HG02970 (cell line): ENCODE data around the gene GJD4.

Source experiments
- ATAC-seq: cut with Tn5 transposase; IDR thresholded peaks from one replicate; pipeline ENCODE4 v1.9.1; 2021; ENCODE audit warnings: mild to moderate bottlenecking, moderate library complexity, moderate number of reproducible peaks; ENCODE audit not compliant: unreplicated experiment, low FRiP score

The GJD4 gene

DNA sequence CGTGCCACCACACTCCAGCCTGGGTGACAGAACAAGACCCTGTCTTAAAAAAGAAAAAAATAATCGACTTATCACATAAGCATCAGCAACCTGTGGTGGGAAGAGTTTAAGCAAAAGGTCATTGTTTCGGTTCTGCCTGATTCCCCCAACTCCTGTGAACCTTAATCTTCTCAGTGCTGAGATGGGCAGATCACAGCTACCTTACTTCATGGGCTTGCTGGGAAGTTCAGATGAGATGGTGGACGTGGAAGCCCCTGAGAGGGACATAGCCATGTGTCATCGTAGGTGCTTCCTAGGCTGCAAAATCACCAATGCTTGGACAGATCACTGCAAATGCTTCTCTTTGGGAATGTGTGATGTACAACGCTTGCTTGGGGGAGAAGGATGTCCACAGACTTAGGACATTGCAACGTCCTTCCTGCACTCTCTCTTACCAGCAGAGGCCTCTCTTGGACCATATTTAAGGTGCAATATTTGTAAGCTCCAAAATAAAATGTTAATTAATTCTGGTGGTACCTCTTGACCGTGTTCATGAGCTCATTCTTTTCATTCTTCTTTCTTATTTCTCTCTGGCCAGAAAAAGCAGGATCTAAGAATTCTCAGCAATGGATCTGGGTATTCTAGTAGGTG is 8.6 kb downstream of the GJD4 start:
- ATAC-seq: no peak

DNA sequence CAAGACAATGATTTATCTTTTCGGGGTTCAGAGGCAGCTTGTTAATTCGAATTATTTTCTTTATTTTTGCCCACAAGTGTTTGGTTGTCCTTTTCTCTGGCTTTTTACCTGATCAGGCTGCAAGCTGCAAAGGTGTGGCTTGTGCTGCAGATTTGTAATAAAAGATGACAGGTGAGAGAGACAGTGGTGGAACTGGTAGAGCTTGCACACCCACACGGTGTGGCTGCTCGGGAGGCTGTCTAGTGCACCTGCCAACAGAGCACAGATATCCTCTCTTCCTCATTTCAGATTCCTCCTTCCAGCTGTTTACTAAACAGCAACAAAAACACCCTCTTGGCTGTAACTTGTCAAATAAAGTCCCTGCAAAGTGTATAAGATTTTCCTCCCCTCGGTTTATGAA is 9.2 kb downstream of the GJD4 start:
- ATAC-seq: no peak

DNA sequence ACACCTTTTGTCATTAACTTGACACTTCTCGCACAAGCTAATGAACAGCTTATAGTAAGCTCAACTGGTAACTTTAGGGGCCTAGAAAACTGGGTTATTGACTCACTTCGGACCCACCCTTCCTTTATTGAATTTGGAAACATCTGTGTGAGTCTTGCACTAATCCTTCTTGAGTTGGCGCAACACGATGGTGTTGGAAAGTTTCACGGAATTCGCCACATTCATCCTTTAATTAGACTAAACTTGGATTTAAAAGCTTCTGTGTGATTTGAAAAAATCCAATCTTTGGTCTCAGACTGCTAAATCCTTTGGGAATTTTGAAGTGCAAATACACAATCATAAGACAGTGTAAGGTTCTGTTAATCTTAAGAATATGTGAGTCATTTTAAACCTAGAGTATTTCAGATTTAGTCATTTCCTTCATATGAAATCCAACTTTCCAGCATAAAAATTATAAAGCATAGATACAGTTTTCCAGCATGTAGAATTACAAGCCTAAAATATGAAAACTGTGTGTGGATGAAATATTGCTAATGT is 21.9 kb downstream of the GJD4 start:
- ATAC-seq: no peak

DNA sequence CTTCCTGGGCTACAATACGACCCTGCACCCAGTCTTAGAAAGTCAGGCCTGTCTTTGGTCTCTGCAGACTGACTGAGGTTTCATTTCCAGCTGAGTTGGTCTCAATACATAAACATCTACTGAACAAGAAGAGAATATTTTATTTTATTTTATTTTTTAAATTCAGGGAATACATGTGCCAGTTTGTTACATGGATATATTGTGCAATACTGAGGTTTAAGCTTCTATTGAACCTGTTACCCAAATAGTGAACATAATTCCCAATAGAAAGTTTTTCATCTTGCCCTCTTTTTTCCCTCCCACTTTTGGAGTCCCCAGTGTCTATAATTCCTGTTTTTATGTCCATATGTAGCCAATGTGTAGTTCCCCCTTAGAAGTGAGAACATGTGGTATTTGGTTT is 26.3 kb downstream of the GJD4 start:
- ATAC-seq: no peak

DNA sequence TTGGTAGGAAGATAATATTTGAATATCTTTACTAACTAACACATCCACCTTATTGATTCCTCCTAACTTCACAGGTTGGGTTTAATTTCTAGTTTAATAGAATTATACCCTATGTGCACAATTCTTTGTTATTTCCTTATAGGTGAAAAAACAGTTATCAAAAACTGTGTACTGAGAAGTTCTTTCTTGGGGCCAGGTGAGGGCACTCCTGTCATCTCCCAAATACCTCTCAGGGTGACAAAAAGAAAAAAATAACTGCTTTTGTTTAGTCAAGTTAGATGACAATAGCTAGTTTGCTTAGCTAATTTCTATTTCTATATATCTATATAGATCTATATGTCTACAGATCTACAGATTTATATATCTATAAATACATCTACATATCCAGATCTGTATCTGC is 26.9 kb downstream of the GJD4 start:
- ATAC-seq: no peak

DNA sequence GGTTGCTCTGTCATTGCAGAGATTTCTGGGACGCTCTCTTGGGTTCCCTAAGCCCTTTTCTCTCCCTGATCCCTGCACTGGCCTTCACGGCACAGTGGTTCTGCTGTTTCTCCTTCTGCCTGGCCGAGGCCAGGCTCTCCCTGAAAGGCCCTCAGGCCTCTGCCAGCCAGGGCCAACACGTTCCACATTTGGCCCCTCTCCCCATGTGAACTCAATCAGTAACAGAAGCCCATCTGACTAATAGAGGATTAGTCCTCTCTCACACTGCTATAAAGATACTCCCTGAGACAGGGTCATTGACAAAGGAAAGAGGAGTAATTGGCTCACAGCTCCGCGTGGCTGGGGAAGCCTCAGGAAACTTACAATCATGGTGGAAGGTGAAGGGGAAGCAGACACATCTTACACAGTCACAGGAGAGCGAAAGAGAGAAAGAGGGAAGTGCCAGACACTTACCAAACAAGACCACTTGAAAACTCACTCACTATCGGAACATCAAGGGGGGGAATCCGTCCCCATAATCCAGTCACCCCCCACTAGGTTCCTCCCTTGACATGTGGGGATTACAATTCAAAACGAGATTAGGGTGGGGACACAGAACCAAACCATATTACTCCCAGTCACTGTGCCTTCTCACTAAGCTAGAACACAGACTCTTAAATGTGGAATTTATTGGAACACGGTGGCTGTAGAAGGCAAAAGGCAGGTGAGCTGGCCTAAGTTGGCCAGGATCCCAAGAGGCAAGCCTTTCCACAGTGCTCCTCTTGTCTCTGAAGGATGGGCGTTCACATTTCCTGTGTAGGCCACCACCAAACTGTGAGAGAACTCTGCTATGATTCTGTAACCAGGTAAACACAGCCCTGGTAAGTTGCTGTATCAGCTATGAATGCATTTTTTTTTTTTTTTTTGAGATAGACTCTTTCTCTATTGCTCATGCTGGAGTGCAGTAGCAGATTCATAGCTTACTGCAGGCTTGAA is 28.2 kb downstream of the GJD4 start:
- no peak for ATAC-seq

DNA sequence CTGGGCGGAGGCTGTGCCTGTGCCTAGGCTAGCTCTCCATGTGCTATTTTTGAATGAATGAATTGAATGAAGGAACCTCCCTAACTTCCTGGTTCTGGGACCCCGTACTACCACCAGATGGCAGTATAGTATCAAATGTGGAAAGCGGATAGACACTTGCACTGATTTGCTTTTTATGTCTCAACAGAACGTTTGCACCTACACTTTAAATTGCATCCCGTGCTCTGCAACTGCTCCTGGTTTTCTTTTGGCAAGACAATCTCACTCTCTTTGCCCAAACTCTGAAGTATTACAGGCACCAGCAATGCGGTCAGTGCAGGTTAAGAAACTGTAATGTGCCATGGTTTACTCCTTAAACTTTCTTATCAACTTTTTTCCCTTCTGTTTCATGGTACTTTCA is 30.4 kb downstream of the GJD4 start:
- ATAC-seq: no peak

DNA sequence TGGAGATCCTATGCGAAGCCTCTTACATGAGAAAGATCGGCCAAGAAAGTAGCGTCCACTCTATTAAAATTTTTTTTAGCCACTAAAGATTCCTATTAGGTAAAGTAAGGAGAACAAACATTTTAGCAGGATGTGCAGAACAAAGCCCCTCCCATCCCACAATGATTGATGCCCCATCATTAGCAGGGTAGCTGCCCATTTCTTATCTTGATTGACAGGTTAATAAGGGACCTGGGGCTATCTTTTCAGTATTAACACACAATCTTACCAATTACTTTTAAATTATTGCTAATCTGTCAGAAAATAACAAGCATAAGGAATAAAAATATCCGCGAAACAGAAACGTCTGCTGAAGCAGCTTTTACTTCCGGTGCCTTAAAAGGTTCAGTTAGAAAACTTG is 31.8 kb downstream of the GJD4 start:
- ATAC-seq: no peak

DNA sequence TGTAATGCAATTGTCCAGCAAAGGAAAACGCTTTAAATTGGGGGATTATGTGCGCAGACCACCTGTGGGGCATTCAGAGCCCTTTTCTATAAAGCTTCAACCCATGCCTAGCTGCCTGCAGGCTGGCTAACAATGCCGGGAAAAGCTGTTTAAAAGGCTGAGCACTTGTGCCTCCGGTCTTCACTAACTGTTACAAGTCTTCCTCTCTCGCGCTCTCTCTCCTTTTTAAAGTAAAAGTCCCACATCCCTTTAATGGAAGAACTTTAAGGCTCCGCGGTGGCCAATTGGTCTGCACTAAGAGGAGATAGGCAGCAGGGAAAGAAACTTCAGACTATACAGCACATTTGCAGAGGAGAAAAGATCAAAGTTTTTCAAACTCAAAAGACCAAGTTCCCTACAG is 32.3 kb downstream of the GJD4 start:
- no peak for ATAC-seq

DNA sequence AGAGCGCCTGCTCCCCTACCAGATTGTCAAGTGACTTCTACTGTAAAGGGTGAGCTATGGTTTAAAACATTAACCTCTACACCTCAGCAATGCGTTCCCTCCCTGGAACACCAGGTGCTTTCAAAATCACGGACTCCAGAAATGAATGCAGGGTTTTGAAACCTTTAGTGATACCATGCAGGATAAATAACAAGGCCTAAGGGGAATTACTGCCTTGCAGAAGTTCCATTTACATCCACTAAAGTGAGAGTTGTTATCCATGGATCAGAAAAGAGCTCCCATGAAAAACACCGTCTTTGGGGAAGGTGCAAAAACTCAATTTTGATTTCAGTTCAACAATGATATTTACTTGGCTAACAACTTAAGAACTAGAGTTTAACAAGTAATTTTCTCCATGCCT is 33.0 kb downstream of the GJD4 start:
- no peak for ATAC-seq

DNA sequence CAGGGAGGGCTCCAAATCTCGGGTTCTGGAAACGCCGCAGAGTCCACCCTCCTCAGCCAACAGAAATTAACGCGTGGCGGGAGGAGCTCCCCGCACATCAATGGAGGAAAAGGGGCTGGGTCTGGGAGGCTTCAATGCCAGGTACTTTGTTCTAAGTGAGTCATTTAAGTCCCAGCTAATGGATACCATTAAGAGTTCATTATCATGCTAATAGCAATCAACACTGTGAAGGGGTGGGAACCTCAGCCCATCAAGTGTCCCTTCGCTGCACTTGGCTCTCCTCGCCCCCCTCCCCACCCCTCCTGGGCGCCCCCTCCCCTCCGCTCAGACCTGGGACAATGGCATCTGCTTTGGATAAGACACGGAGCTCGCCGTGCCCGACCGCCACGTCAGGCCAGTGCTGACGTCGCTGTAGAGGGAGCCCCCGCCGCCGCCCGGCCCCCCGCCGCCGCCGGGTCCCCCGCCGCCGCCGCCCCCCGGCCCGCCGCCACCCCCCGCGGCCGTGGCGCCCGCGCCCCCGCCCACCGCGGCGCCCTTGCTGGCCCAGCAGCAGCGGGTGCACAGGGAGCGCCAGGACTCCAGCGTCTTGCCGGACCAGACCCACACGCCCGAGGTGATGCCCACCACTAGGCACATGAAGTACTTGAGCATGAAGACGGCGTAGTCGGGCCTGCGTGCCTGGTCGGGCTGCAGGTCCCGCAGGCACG is 34.0 kb downstream of the GJD4 start:
- no peak for ATAC-seq

DNA sequence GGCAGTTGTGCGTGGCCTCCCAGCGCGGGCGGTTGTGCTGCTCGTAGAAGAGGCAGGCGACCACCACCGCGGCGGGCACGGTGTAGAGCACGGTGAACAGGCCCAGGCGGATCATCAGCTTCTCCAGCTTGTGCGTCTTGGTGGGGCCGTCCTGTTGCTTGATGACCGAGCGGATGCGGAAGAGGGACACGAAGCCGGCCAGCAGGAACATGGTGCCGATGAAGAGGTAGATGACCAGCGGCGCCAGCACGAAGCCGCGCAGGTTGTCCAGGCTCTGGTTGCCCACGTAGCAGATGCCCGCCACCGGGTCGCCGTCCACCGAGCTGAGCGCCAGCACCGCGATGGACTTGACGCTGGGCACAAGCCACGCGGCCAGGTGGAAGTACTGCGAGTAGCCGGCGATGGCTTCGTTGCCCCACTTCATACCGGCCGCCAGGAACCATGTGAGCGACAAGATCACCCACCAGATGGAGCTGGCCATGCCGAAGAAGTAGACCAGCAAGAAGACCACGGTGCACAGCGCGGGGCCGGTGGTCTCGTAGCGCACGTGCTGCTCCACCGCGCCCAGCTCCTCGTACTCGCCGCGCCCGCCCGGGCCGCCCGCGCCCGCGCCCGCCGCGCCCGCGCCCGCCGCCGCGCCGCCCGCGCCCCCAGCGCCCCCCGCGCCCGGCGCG is 34.7 kb downstream of the GJD4 start:
- no peak for ATAC-seq

DNA sequence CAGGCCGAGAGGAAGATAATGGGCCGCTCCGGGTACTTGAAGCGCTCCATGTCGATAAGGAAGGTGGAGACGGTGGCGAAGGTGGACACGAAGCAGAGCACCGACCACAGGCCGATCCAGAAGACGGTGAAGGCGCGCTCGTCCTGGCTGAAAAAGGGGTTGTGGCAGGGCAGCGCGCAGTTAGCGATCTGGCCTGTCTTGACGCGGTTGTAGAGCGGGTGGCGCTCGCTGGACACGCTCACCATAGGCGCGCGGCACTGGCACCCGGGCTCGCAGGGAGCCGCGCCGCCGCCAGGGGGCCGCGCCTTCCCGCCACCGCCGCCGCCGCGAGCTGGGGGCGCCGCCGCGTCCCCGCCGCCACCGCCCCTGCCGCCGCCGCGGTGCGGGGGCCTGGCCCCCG is 35.3 kb downstream of the GJD4 start:
- peak; percentile 34 for ATAC-seq

DNA sequence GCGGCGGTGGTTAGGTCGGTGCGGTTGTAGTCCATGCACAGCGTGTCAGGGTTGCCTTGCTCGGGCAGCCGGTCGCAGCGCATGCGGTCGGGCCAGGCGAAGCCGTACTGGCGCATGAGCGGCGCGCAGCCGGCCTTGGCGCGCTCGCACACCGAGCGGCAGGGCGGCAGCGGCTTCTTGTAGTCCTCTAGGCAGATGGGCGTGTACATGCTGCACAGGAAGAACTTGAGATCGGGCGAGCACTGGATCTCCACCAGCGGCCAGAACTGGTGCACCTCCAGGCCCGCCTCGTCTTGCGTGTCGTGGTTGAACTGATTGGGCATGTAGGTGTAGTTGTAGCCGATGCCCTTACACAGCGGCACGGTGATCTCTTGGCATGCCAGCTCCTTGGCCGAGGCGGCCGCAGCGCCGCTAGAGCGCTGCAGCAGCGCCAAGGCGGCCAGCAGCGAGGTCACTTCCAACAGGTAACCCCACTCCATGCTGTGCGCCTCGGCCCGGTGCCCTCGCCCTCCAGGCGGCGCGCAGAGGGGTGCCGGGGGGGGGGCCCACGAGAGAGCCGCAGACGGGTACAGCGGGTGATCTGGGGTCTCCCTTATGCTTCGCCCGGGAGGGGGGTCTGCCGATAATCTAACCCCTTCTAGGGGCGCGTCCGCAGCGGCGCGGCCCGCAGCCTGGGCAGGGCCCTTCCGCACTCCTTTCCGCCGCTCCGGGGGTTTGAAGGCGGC is 36.0 kb downstream of the GJD4 start:
- ATAC-seq: peak; percentile 32

DNA sequence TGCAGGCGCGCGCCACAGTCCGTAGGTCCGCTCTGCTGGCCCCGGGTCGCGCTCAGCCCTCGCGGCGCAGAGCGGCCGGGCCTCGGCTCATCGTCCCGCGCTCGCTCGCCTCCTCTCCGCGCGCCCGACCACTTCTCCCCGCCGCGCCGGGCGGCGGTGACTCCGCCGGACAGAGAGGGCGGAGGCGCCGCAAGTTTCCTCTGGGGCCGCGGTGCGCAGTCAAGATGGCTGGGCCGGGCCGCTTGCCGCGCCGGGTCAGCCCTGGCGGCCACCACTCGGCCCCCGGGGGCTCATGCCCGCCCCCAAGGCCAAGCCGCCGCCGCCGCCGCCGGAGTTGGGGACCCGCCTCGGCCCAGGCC is 36.5 kb downstream of the GJD4 start:
- peak; percentile 8 for ATAC-seq

DNA sequence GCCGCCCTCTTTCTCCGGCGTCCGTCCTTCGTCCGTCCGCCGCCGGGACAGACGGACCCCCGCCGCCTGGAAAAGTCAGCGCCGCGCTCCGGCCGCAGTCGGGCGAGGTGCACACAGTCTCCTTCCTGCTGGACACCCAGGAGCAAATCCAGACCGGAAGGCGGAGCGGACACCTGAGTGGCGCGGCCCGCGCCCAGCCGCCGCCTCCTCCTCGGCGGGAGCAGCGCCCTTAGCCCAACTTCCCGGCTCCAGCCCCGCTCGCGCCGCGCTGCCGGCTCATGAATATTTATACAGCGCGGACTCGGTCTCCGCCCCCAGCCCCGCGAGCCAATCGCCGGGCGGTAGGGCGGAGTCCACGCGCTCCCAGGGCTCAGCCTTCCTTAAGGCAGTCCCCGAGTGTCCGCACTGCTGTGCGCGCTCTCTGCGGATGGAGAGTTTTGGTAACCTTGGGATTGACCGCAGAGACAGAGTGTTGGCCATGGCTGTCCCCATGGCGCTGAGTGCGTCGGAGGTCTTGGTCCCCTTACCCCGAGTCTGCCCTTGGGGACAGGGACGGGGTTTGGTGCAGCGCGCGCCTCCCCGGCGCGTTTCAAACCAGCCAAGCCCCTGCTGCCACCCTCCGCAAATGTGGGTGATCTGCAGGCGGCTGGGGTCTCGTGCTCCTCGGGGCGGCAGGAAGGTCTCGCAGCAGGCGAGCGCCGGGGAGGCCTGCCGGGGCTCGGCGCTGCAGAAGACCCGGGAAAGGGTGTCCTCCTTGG is 37.1 kb downstream of the GJD4 start, which contains the start of gene FZD8:
TSS of gene FZD8 (minus strand) at position 262 of the 758 bp plus-strand sequence. CDS start 867 bp downstream, outside the sequence.
- peak; percentile 86 for ATAC-seq

DNA sequence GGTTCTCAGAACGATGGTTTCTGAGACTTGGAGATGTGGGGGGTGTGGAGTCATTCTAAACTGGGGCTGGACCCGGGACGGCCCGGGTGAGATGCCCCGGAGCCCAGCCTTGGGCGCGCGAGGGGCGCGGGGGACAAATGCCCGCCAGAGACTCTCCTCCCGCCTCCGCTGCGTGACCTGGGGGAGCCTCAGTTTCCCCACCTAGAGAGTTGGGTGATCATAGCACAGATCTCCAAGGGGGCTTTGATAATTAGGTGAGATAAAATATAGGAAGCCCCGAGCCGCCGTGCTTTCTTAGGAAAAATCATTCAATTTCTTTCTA is 37.6 kb downstream of the GJD4 start:
- ATAC-seq: no peak

DNA sequence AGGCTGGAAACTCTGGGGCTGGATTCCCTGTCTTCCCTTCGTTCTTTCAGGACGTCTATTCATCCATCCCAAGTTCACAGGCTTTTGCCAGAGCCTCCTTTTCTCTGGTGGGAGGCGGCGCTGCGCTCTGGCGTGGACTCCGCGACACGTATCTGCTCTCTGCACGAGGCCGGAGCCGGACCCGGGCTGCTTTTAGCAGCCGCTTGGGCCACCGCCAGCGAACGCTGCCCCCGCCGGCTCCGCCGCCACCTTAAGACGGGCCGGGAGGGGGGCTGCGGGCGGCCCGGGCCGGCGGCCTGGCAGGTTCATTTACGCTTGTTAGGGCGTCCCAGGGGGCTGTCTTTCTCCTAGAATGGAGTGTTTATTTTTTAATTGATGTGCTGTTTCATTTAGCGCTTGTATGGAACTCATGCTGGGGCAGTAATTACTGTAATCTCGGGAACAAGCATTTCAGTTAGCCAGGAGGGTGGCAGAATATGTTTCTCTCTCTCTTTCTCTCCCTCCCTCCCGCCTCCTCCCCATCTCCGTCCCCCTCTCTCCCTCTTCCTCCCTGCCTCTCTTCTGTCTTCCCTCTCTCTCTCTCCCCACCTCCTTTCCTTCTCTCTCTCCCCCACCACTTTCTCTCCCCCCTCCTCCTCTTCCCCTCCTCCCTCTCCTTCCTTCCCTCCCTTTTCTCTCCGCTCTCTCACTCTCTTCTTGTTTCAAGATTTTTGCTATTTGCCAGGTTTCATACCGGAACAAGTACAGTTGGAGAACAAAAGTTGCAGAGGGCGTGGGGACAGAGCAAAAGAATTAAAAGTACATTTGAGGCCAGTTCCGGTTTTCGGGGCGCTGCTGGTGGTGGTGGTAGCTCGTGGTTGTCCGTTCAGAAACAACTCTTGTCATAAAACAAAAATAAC is 38.3 kb downstream of the GJD4 start:
- no peak for ATAC-seq
